ENCODE results near the gene RARB. TPM values are rescaled to one million over a fixed set of nuclear protein-coding genes. Genes with fewer than 3 reads are reported as not detected.

Gene RARB
- total RNA-seq, 4 donors from 2014 or later, result 0.34 to 1.6 (median 1.0) TPM

- TF ChIP-seq, protein P1, sequence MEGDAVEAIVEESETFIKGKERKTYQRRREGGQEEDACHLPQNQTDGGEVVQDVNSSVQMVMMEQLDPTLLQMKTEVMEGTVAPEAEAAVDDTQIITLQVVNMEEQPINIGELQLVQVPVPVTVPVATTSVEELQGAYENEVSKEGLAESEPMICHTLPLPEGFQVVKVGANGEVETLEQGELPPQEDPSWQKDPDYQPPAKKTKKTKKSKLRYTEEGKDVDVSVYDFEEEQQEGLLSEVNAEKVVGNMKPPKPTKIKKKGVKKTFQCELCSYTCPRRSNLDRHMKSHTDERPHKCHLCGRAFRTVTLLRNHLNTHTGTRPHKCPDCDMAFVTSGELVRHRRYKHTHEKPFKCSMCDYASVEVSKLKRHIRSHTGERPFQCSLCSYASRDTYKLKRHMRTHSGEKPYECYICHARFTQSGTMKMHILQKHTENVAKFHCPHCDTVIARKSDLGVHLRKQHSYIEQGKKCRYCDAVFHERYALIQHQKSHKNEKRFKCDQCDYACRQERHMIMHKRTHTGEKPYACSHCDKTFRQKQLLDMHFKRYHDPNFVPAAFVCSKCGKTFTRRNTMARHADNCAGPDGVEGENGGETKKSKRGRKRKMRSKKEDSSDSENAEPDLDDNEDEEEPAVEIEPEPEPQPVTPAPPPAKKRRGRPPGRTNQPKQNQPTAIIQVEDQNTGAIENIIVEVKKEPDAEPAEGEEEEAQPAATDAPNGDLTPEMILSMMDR (IDR thresholded peaks at IDR 0.05; ENCODE audit: low read depth), result no peak
Observed at GRCh38 chr3:25593001-25593400, 164.9 kb downstream of the RARB start.

GRCh38 chr3:25594007-25594502 is 166.0 kb downstream of the RARB start:
- TF ChIP-seq, protein P1 (IDR thresholded peaks at IDR 0.05; ENCODE audit: low read depth), result no peak

DNA sequence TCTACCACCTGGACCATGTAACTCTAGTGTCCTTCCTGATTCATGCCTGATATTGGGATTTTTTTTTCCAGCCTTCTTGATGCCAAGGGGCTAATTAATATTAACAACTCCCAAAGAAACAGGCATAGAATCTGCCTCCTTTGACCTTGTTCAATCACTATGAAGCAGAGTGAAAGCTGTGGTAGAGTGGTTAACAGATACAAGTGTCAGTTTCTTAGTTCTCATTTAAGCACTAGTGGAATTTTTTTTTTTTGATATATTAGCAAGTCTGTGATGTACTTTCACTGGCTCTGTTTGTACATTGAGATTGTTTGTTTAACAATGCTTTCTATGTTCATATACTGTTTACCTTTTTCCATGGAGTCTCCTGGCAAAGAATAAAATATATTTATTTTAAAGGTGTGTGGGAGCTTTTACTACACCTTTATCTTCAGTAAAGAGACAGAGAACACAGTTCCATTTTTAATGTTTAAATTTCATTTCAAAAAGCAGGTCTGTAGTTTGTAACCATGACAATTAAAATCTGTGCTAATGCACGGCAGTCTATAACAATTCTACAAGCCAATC is 169.6 kb downstream of the RARB start:
- TF ChIP-seq, protein P1 (IDR thresholded peaks at IDR 0.05; ENCODE audit: low read depth), result no peak

- TF ChIP-seq, protein P1 (IDR thresholded peaks at IDR 0.05; ENCODE audit: low read depth), result no peak
Observed at GRCh38 chr3:25603703-25604102, 175.6 kb downstream of the RARB start.

DNA sequence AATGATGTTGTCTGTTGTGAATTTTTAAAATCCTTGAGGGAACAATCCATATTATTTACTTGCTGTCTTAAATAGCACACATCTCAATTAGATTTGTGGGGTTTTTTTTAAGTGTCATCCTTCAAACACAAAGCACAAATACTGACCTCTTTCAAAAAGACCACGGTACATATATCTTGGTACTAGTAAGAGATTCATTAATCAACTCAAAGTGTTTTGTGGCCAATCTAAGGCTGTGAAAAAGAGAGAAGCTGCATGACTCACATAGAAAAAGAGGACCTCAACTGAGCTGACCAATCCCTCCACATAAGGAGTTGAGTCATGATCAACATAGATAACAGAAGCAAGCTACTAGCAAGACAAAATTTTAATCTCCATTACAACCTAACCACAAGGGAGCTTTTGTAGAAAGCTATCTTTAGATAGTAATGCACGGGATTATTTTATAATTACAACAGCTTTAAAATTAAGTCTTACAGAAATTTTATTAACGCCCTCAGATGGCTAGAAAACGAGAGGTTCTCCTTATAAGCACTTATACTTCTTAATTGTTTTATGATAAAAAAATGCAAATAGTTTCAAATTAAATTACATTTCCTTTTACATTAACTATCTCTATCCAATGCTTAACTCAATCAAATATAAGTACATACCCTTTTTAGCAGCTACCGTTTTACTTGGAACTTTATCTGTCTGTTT is 176.2 kb downstream of the RARB start:
- TF ChIP-seq, protein P1 (IDR thresholded peaks at IDR 0.05; ENCODE audit: low read depth), result no peak

- TF ChIP-seq, protein P1 (IDR thresholded peaks at IDR 0.05; ENCODE audit: low read depth), result no peak
Observed at GRCh38 chr3:25610167-25610566, 182.1 kb downstream of the RARB start.

DNA sequence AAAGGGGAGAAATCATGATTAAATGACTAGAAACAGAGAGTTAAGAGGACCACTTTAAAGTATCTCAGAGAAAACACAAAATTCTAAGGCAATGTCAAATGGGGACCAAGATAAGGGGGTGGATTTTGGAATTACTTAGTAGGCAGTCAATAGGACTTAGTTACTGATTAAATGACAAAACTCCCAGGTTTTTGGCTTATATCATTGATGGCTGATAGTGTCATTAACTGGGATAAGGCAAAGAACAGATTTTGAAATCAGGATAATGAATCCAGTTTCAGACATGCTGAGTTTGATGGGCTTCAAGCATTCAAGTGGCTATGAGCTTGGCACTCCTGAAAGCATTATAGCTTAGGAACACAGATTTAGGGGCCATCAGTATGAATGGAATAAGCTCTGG is 182.7 kb downstream of the RARB start:
- TF ChIP-seq, protein P1 (IDR thresholded peaks at IDR 0.05; ENCODE audit: low read depth), result no peak

Measured in subcutaneous adipose tissue (tissue), 4 donors.